IPS-15b (cell line): ENCODE measurements around the gene ANTXR2.

Experiments
- H3K27me3 ChIP-seq: one replicate; pipeline ENCODE4 v1.6.1; 2013; ENCODE audit warnings: low read length; ENCODE audit not compliant: control insufficient read depth, insufficient read depth
- H3K36me3 ChIP-seq: one replicate; pipeline ENCODE4 v1.6.1; 2013; ENCODE audit warnings: low read length; ENCODE audit not compliant: control insufficient read depth, insufficient read depth
- H3K4me1 ChIP-seq: one replicate; pipeline ENCODE4 v1.6.1; 2013; ENCODE audit warnings: mild to moderate bottlenecking, low read length; ENCODE audit not compliant: control insufficient read depth, insufficient read depth
- H3K4me3 ChIP-seq: one replicate; pipeline ENCODE4 v1.5.1; 2013; ENCODE audit warnings: low read depth, low read length
- H3K9ac ChIP-seq: one replicate; pipeline ENCODE4 v1.6.1; 2013; ENCODE audit warnings: low read depth, mild to moderate bottlenecking, low read length
- H3K9me3 ChIP-seq: one replicate; pipeline ENCODE4 v1.6.1; 2013; ENCODE audit warnings: mild to moderate bottlenecking, low read length; ENCODE audit not compliant: control insufficient read depth, insufficient read depth

The ANTXR2 gene

DNA sequence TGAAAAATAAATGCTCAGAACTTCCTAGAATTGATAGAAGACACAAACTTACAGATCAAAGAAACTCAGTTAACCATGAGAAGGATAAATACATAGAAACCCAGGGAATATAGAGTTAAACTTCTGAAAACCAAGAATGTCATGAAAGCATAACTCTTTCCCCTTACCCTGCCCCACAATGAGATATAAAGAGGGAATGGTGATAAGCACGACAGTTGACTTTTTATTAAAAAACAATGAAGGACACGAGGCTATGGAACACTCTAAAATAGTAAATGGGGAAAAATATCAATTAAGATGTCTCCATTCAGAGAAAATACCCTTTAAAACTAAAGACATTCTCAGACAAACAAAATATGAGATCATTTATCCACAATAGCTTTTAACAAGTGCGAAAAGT lies 154.7 kb downstream of the ANTXR2 start:
- Histone ChIP-seq H3K9ac (no peak overlapping the region), H3K27me3 (no peaks in the 10 kb centered on the region), H3K9me3 (no peaks in the 10 kb centered on the region), H3K4me1 (no peaks in the 10 kb centered on the region), H3K4me3 (no peak overlapping the region), H3K36me3 (no peaks in the 10 kb centered on the region)

DNA sequence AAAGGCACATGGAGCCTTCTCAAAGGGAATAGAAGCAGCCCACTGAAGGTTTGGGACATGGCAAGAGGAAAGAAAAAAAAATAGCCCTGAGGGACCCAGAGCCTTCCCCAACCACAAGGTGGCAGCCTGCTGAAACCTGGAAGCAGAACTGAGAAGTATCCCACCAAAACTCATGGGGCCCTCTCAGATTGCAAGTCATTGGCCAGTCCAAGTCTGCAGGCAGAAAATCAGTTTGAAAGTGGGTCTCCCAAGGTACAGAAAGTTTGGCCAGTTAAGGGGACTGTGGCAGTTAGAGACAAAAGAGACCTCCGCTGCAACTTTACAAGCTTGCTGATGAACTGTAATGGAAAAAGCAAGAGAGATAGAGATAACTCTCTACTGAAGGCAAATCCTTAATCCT lies 155.8 kb downstream of the ANTXR2 start:
- Histone ChIP-seq H3K4me1 (no peaks in the 10 kb centered on the region), H3K9me3 (no peaks in the 10 kb centered on the region), H3K36me3 (no peaks in the 10 kb centered on the region), H3K27me3 (no peaks in the 10 kb centered on the region), H3K4me3 (no peak overlapping the region), H3K9ac (no peak overlapping the region)

DNA sequence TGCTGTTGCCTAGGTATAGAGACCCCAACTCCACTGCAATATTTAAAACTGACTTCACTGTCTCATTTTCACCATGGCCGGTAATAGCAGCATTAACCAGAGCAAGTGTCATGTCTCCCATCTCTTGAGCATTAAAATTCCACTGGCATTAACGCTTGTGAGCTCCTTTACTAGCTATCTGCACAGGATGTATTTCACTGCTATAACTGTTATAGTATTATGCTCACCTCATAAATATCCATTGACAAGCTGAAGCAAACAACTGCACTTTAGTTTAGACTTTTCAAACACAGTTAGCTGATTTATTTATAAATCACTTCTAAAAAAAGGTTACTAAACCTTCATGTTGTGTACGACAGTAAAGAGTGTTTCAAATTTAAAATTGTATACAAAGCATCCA lies 157.8 kb downstream of the ANTXR2 start:
- Histone ChIP-seq H3K36me3 (no peaks in the 10 kb centered on the region), H3K27me3 (no peaks in the 10 kb centered on the region), H3K9me3 (no peaks in the 10 kb centered on the region), H3K9ac (no peak overlapping the region), H3K4me1 (no peaks in the 10 kb centered on the region), H3K4me3 (no peak overlapping the region)

DNA sequence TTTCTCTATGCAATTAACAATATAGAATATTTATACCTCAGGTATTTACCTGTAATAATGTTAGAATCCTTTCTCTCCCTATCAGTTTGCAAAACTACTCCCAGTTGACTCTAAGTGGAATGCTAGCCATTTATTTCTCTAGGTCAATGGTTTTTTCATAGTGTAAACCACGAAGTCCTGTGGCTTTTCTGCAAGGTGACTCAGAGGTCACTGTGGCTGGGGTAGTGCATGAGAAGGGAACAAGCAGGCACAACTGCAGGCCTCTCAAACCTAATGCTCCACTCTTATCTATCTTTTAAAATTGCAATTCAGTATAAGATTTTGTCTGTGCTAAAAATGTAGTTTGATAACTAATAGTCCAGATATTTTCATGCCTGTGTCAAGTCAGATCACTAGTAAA lies 159.4 kb downstream of the ANTXR2 start:
- no peaks in the 10 kb centered on the region for H3K9me3 ChIP-seq
- no peak overlapping the region for H3K4me3 ChIP-seq
- H3K36me3 ChIP-seq, result no peaks in the 10 kb centered on the region
- no peaks in the 10 kb centered on the region for H3K4me1 ChIP-seq
- H3K9ac ChIP-seq, result no peak overlapping the region
- no peaks in the 10 kb centered on the region for H3K27me3 ChIP-seq

DNA sequence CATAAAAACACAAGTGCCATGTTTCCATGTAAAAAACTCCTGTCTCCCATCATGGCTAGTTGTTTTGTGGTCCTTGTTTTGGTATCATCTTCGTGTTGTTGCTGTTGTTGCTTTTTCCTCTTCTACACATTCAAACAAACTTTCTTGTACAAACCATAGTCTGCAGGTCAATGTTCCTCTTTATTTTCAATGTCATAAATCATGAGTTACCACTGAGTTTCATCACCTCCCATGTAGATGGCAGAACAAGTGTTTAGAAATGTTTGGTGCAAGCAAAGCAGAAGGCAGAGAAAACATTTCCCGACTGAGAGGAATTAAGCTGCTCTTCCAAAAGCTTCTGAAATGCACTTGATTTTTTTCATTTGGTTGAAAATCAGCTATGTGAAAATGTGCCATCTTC lies 166.0 kb downstream of the ANTXR2 start:
- no peaks in the 10 kb centered on the region for H3K9me3 ChIP-seq
- no peaks in the 10 kb centered on the region for H3K4me1 ChIP-seq
- H3K36me3 ChIP-seq, result no peaks in the 10 kb centered on the region
- no peak overlapping the region for H3K9ac ChIP-seq
- H3K4me3 ChIP-seq, result no peak overlapping the region
- H3K27me3 ChIP-seq, result no peaks in the 10 kb centered on the region

DNA sequence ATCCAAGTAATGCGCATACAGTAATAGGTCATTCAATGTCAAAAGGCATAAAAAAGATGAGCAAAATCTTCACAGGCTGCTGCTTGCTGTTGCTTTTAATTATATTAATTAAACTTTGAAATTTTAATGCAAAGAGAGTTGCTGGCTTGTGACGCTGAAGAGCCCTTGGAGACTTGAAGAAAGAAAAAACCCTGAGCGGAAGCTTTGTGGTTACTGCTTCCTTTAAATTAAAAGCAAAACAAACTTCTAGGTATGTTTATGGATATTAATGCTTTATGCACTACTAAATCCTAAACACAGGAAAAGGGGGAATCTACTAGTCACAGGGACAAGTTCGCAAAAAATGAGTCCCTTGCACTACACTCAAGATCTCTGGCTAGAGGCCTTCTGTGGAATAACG lies 166.7 kb downstream of the ANTXR2 start:
- no peaks in the 10 kb centered on the region for H3K4me1 ChIP-seq
- H3K9me3 ChIP-seq, result no peaks in the 10 kb centered on the region
- no peaks in the 10 kb centered on the region for H3K36me3 ChIP-seq
- no peak overlapping the region for H3K9ac ChIP-seq
- no peak overlapping the region for H3K4me3 ChIP-seq
- H3K27me3 ChIP-seq, result no peaks in the 10 kb centered on the region

DNA sequence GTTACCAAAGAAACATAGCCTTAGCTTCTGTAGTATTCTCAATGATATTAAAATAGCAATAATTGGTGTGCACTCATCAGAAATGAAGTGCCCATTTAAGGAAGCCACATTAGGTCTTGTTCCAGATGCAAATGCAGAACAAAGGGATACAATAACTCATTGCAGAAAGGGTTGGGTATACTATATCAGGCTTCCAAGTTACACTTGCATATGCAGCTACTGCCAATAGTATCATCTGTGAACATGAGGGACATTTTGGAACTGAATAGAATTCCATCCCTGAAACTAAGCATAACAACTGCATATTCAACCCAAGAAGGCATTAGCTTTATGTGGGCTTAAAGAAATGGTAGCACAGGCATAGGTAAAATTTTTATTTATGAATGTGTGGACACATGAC lies 167.8 kb downstream of the ANTXR2 start:
- Histone ChIP-seq H3K4me1 (no peaks in the 10 kb centered on the region), H3K9me3 (no peaks in the 10 kb centered on the region)

DNA sequence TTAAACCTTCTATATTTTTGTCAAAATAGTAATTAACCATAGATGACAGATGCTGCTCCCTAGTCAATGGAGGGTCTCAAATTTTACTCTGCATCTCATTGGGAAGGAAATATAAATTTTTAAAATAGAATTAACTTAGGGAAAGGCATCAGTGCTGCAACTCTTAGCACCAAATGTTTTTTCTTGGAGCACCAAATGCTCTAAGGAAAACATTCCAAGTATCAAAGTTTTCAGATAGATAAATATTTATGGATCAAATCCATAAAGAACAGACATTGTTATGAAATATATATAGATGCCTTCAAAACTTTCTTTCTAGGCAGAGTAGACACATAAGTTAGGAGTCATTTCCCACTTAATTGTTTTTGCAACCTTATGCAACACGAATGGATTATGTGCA lies 168.7 kb downstream of the ANTXR2 start:
- no peaks in the 10 kb centered on the region for H3K27me3 ChIP-seq
- no peaks in the 10 kb centered on the region for H3K36me3 ChIP-seq
- no peaks in the 10 kb centered on the region for H3K4me1 ChIP-seq
- H3K4me3 ChIP-seq, result no peak overlapping the region
- no peaks in the 10 kb centered on the region for H3K9me3 ChIP-seq
- no peak overlapping the region for H3K9ac ChIP-seq

More for the DNA sequence above, 167.8 kb downstream of the ANTXR2 start:
- no peak overlapping the region for H3K9ac ChIP-seq
- no peak overlapping the region for H3K4me3 ChIP-seq
- H3K27me3 ChIP-seq, result no peaks in the 10 kb centered on the region
- no peaks in the 10 kb centered on the region for H3K36me3 ChIP-seq

DNA sequence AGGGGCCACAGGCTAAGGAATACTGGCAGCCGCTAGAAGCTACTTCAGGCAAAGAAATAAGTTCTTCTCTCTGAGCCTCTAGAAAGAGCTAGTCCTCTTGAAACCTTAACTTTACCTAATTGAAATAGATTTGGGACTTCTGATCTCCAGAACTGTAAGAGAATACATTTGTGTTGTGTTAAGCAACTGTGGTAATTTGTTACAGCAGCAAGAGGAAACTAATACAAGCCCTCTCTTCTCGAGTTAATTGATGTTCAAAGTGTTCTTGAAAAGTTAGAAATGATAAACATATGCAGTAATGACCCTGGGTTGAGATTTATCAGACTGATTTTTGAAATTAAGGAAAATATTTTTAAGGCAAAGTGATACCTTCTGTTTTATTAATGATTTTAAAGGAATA lies 172.8 kb downstream of the ANTXR2 start:
- H3K9me3 ChIP-seq, result no peaks in the 10 kb centered on the region
- H3K36me3 ChIP-seq, result no peaks in the 10 kb centered on the region
- H3K4me1 ChIP-seq, result no peaks in the 10 kb centered on the region
- H3K27me3 ChIP-seq, result no peaks in the 10 kb centered on the region
- H3K4me3 ChIP-seq, result no peak overlapping the region
- H3K9ac ChIP-seq, result no peak overlapping the region

DNA sequence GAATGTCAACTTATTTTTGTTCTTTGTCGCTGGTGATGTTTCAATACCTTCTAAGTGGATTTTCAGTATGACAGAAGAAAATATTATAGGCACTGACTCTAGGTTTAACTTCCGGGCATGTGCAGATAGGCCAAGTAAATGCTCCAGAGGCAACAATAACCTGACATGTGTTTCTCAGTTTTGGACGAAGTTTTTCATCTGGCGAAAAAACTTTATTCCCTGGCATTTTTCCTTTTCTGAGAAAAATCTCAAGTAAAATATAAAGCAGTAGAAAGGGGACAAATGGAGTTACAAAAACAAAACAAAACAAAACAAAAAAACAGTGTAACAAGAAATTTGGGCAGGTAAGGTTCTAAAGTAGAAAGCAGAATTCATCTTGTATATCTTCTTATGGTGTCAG lies 173.5 kb downstream of the ANTXR2 start:
- no peak overlapping the region for H3K4me3 ChIP-seq
- H3K9me3 ChIP-seq, result no peaks in the 10 kb centered on the region
- no peaks in the 10 kb centered on the region for H3K36me3 ChIP-seq
- H3K4me1 ChIP-seq, result no peaks in the 10 kb centered on the region
- no peaks in the 10 kb centered on the region for H3K27me3 ChIP-seq
- H3K9ac ChIP-seq, result no peak overlapping the region

DNA sequence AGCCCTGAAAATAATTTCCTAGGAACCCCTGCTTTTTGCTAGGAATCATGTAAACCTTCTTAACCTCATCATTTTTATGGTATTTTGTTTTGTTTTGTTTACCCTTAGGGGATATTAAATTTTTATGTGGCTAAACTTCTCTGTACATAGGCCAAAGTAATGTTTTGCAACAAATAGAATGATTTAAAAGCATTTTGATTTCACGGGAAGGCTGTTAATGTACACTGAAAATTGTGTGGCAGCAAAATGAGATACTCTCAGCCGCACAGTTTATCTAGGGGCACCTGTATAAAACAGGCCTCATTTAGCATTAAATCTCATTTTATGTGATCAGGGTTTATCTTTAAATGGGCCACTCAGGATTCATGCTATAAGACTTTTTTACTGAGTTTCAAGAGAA lies 175.0 kb downstream of the ANTXR2 start:
- Histone ChIP-seq H3K4me3 (no peak overlapping the region), H3K27me3 (no peaks in the 10 kb centered on the region), H3K36me3 (no peaks in the 10 kb centered on the region), H3K4me1 (peaks cover 3% of the 10 kb centered on the region), H3K9ac (no peak overlapping the region), H3K9me3 (no peaks in the 10 kb centered on the region)

DNA sequence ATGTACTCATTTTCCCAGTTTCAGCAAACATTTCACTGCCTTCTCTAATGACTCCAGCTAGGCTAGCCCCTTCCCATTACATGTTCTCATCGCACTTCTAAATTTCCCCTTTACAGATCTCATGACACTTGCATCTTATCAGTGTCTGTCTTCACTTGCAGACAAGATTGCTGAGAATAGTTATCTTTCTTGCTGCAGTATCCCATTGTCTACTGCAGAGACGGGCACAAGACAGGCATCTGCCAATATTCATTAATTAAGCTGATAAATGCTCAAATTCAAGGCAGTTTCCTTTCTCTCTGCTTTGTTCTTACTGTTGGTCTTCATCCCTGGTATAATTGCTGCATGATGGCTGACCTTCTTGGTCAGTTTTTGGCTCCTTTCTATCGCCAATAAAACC lies 175.9 kb downstream of the ANTXR2 start:
- Histone ChIP-seq H3K9me3 (no peaks in the 10 kb centered on the region), H3K4me3 (no peak overlapping the region), H3K27me3 (no peaks in the 10 kb centered on the region), H3K9ac (no peak overlapping the region), H3K4me1 (peaks cover 3% of the 10 kb centered on the region), H3K36me3 (no peaks in the 10 kb centered on the region)

DNA sequence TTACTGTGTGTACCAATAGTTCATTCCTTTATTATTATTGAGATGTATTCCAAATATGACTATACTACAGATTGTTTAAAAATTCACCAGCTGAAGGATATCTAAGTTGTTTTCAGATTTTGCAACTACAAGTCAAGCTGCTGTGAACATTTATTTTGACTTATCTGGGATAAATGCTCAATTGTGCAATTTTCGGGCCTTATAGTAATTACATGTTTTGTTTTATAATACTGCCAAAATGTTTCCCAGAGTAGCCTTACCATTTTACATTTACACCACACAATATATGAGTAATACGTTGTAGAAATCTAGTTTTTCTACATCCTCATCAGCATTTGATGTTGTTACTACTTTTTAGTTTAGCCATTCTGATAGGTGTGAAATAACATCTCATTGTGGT lies 179.6 kb downstream of the ANTXR2 start:
- Histone ChIP-seq H3K9me3 (no peaks in the 10 kb centered on the region), H3K4me3 (no peak overlapping the region), H3K36me3 (no peaks in the 10 kb centered on the region), H3K9ac (no peak overlapping the region), H3K4me1 (peaks cover 3% of the 10 kb centered on the region), H3K27me3 (no peaks in the 10 kb centered on the region)
